ENCODE measurements around the gene EFNB2.

The EFNB2 gene

GRCh38 chr13:106487129-106487528, 48.3 kb downstream of the EFNB2 start:
- DNase-seq (ENCODE audit: low read depth, low spot score): no peak

GRCh38 chr13:106486287-106486686, 49.2 kb downstream of the EFNB2 start:
- DNase-seq (ENCODE audit: low read depth, low spot score): no peak

GRCh38 chr13:106484537-106485193, 50.8 kb downstream of the EFNB2 start:
- DNase-seq (ENCODE audit: low read depth, low spot score): no peak

DNA sequence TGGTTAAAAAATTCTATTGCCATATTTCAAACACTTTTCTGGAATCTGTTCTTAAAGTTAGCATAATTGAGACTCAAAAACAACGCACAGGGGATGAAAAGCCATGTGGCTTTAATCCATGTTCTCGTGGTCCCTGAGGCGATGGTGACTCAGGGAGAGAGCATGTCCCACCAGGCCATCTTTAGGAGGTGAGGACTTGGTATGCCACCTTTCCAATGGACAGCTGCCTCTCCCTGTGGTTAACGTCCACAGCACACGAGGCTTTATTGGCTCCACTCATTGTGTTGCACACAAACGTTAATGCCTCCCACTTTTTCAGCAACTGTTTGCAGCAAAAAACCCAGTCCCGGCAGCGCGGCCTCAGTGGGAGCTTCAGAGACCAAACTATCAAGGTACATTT, 51.4 kb downstream of the EFNB2 start:
- DNase-seq (ENCODE audit: low read depth, low spot score): no peak

DNA sequence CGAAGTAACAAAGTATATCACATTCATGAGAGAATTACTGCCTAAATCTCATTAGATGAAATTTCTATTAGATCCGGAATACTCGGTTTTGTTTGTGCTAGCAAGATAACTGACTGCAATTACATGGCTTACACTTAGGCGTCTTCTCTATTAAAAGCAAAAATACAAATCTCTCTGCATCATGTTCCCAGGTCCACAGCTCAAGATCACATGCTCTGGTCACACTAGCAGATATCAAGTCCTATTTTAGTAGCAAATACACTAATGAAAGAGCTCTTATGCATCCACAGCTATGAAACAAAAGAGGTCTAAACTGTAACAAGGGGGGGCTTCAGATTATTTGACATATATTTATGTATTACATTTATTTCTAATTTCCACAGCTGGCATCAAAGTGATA, 53.5 kb downstream of the EFNB2 start:
- no peak for DNase-seq (ENCODE audit: low read depth, low spot score)

DNA sequence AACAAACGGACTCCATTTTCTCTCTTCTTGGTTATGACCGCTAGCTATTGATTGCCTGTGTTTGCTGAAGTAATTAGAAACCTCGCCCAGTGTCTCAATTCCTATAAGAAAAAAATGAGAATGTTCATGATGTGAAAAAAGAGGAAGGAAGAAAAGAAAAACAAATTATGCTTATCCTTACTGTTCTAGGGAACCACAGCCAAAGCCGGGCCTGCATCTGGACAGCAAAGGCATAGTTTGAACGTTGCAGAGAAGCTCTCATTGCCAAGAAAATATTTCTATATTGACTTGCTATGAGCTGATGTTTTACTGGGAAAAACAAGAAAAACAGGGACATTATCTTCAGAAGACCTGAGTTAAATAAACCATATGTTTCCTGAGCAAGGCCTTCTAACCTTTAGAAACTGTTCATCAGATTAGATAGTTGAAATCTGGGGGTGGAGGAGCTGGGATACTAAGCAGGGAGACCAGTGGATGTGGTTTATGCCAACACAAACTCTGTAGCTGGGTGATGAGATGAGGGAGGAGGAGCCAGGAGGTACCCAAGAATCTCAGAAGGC, 55.0 kb downstream of the EFNB2 start:
- DNase-seq (ENCODE audit: low read depth, low spot score): no peak

GRCh38 chr13:106479929-106480328, 55.5 kb downstream of the EFNB2 start:
- peak; percentile 76 for DNase-seq (ENCODE audit: low read depth, low spot score)

DNA sequence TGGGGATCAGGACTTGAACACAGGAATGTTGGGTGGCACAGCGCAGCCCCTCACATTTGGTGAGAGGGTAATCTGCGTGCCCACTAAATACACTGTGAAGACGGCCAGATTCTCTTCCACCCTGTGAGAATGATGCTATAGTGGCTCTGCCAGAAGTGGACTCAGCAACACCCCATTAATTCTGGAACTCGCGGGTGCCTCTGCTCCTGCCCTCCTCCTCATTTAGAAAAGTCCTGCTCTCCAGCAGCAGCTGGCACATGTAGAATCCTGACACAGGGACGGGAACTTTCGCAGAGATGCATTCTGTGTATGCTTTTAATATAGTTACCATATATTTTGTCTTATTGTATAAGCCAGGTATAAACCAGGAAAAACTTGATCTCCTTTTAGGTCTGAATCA, 57.3 kb downstream of the EFNB2 start:
- DNase-seq (ENCODE audit: low read depth, low spot score): no peak

GRCh38 chr13:106477303-106477702, 58.2 kb downstream of the EFNB2 start:
- DNase-seq (ENCODE audit: low read depth, low spot score): no peak

- no peak for DNase-seq (ENCODE audit: low read depth, low spot score)
Measured at GRCh38 chr13:106475852-106476251, 59.6 kb downstream of the EFNB2 start.

DNA sequence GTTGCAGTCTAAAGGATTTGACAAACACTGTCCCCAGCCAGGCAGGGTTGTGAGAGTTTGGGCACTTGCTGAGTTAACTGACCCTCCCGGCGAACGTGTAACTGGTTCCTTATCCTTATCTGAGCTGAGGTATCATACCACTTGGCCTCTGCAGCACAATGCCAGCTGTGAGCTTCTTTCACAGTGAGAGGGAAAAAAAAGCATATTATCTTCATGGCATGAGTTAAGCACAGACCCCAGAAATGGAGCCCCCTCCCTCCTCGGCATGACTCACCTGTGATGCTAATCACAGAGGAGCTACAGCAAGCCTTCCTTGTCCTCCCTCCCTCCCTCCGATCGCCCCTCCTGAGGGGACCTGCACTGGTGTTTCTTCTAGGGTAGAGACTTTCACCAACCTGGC, 60.5 kb downstream of the EFNB2 start:
- DNase-seq (ENCODE audit: low read depth, low spot score): no peak

DNA sequence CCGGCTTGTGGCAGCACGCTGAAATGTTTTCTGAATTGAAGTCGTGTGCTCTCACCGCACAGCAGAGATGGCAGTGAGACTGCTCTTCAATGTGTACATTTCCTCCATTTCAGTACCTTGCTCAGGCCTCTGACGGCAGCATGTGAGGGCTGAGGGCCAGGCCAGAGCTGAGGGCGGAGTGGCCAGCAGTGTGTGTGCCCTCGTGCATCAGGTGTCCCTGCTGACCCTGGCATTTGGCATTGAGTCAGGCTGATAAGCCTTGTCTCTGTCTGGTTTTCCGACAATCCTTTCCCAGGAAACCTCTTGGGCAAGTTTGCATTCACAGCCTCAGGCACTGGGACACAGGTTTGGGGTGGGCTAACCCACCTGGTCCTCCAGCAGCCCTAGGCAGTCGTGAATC, 62.3 kb downstream of the EFNB2 start:
- DNase-seq (ENCODE audit: low read depth, low spot score): no peak

GRCh38 chr13:106472621-106473020, 62.8 kb downstream of the EFNB2 start:
- DNase-seq (ENCODE audit: low read depth, low spot score): no peak

DNA sequence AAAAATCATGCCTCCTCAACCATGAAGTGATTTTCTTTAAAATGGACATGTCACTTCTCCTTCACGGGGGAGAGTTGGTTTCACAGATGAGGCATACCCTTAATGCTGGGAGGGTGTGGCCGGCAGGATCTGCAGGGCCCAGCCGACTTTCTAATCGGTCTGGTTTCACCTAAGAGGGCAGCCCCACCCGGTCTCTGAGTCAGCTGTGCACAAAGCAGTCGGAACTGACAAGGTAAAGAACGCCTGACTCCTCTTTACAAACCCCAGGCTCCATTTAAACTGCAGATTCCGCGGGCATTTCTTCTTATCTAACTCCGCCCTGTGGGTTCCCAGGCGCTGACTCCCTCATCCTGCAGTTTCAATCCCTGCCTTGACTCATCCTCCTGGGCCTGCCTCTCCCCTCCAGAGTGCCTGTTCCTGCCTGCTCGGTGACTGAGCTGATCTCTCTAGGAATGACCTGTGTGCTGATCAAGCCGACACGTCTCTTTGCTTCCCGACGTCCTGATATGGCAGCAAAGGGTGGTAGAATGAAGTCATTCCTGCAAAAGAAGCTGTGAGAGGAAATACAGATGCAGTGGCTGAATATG, 63.4 kb downstream of the EFNB2 start:
- no peak for DNase-seq (ENCODE audit: low read depth, low spot score)

GRCh38 chr13:106470576-106470975, 64.9 kb downstream of the EFNB2 start:
- DNase-seq (ENCODE audit: low read depth, low spot score): no peak

GRCh38 chr13:106468744-106469590, 66.5 kb downstream of the EFNB2 start:
- DNase-seq (ENCODE audit: low read depth, low spot score): no peak

DNA sequence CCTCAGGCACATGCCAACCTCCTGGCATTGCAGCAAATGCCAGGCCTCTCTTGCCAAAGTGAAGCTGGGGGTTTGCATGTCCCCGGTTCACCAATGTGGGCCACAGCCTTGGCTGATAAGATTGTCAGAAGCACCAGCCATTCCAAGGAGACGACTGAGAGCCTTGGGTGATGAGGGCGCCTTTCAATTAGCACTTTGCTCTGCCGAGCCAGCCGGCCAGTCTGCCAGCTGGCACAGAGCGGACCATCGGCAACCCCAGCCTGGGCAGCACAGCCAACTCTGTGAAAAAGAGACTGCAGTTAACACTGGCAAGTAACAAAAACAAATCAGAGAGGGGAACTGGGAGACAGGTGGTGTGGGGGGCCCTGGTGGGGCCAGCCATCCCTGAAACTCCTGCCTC, 67.3 kb downstream of the EFNB2 start:
- DNase-seq (ENCODE audit: low read depth, low spot score): no peak

DNA sequence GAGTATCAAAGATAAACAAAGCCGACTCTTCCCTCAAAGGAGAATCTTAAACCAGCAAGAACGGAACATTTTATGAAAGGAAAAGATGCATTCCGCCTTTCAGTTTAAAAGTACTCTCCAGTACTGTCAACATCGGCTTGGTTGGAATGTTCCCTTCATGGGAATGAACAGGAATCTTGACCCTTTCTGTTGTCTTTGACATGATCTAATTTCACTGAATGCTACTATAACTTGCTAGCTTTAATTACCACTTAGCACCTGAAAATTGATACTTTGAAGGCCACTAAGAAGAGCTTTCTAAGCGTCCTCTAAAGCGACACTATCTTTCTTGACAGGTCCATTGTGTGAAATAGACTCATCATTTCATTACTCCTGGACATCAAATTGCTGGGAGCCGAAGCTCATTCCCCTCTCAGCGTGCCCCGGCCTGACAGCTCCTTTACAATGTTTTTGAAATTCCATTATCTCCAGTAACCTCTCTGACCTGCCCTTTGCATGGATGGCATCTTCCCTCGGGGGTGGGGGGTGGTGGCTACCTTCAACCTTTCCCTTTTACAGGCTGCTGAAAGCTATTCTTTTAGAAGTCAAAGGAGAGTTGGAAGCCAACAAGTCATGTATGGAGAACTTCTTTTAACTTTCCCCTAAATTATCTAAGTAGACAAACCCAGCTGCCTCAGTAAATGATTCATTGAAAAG, 67.9 kb downstream of the EFNB2 start:
- DNase-seq (ENCODE audit: low read depth, low spot score): no peak

GRCh38 chr13:106466691-106467426, 68.6 kb downstream of the EFNB2 start:
- no peak for DNase-seq (ENCODE audit: low read depth, low spot score)

DNA sequence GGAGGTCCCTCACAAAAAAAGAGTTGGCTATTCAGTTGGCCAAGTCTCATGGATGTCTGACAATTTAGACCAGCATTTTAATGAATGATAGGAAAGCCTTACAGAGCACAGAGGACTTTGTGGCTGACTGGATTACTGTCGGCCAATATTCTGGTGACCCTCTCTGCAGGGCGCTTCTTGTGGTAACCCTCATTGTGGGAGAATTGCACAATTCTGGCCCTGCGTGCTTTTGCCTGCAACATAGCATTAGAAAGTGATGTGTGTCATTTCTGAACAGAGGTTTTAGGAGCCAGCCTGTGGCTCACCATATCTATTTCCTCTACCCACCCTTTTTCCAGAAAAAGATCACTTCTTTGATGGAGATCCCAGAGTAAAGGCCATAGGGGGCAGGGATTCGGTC, 71.4 kb downstream of the EFNB2 start:
- no peak for DNase-seq (ENCODE audit: low read depth, low spot score)

- DNase-seq (ENCODE audit: low read depth, low spot score): no peak
Measured at GRCh38 chr13:106462710-106463109, 72.8 kb downstream of the EFNB2 start.
